ENCODE results near the gene CRK.

CRK gene

GRCh38 chr17:1455797-1456599 is at the start of gene CRK:
Gene CRK (minus strand): TSS chr17:1456232. CDS start chr17:1456117, 115 bp downstream.
- peak; percentile 98 for DNase-seq

- DNase-seq, result no peak
Observed at GRCh38 chr17:1505586-1505985, 49.6 kb upstream of the CRK start.

- no peak for DNase-seq
Observed at GRCh38 chr17:1504866-1505265, 48.8 kb upstream of the CRK start.

GRCh38 chr17:1503699-1504098 is 47.7 kb upstream of the CRK start:
- no peak for DNase-seq

GRCh38 chr17:1498869-1499268 is 42.8 kb upstream of the CRK start:
- DNase-seq, result no peak

GRCh38 chr17:1498233-1498632 is 42.2 kb upstream of the CRK start:
- no peak for DNase-seq

- DNase-seq, result no peak
Observed at GRCh38 chr17:1497831-1498230, 41.8 kb upstream of the CRK start.

GRCh38 chr17:1496869-1497268 is 40.8 kb upstream of the CRK start:
- no peak for DNase-seq

- no peak for DNase-seq
Observed at GRCh38 chr17:1495265-1495989, 39.4 kb upstream of the CRK start.

- no peak for DNase-seq
Observed at GRCh38 chr17:1494736-1495253, 38.8 kb upstream of the CRK start.

GRCh38 chr17:1494203-1494602 is 38.2 kb upstream of the CRK start:
- no peak for DNase-seq

GRCh38 chr17:1493291-1493980 is 37.4 kb upstream of the CRK start:
- DNase-seq, result no peak

GRCh38 chr17:1492249-1493206 is 36.5 kb upstream of the CRK start, which contains the start of gene MYO1C:
Gene MYO1C (minus strand): TSS chr17:1492686. CDS start chr17:1492487, 199 bp downstream.
- no peak for DNase-seq

GRCh38 chr17:1491443-1492248 is 35.6 kb upstream of the CRK start:
- peak; percentile 41 for DNase-seq

- DNase-seq, result peak; percentile 67
Observed at GRCh38 chr17:1490643-1491442, 34.8 kb upstream of the CRK start.

GRCh38 chr17:1488826-1489270 is 32.8 kb upstream of the CRK start:
- no peak for DNase-seq

GRCh38 chr17:1487939-1488825 is 32.1 kb upstream of the CRK start:
- DNase-seq, result peak; percentile 59

- DNase-seq, result peak; percentile 61
Observed at GRCh38 chr17:1486802-1487695, 31.0 kb upstream of the CRK start.
